Ishikawa (cell line): ENCODE measurements around the gene KBTBD13.

Experiments
- CEBPB ChIP-seq: IDR thresholded peaks from 2 replicates; pipeline ENCODE4 v1.6.1; 2012
- CREB1 ChIP-seq: IDR thresholded peaks from 2 replicates; pipeline ENCODE4 v1.6.1; 2012; ENCODE audit warnings: low read depth
- EGR1 ChIP-seq: IDR thresholded peaks from 2 replicates; pipeline ENCODE4 v1.6.1; 2012
- EP300 ChIP-seq: IDR thresholded peaks from 2 replicates; pipeline ENCODE4 v1.6.1; 2012; ENCODE audit warnings: borderline replicate concordance
- FOXM1 ChIP-seq: IDR thresholded peaks from 2 replicates; pipeline ENCODE4 v1.6.1; 2012; ENCODE audit warnings: low read depth, borderline replicate concordance
- NFIC ChIP-seq: IDR thresholded peaks from 2 replicates; pipeline ENCODE4 v1.6.1; 2012
- RAD21 ChIP-seq: IDR thresholded peaks from 2 replicates; pipeline ENCODE4 v1.6.1; 2012; ENCODE audit warnings: low read depth
- TAF1 ChIP-seq: IDR thresholded peaks from 2 replicates; pipeline ENCODE4 v1.6.1; 2012; ENCODE audit warnings: low read depth, mild to moderate bottlenecking
- TCF12 ChIP-seq: IDR thresholded peaks from 2 replicates; pipeline ENCODE4 v1.6.1; 2012; ENCODE audit warnings: low read depth
- TEAD4 ChIP-seq: IDR thresholded peaks from 2 replicates; pipeline ENCODE4 v1.6.1; 2012
- YY1 ChIP-seq: IDR thresholded peaks from 2 replicates; pipeline ENCODE4 v1.6.1; 2012; ENCODE audit warnings: low read depth
- ZBTB7A ChIP-seq: IDR thresholded peaks from 2 replicates; pipeline ENCODE4 v1.6.1; 2012; ENCODE audit warnings: low read depth
- TF ChIP-seq, protein P1 (sequence below): IDR thresholded peaks from 2 replicates; pipeline ENCODE4 v1.6.1; 2012
- TF ChIP-seq, protein P2 (sequence below): IDR thresholded peaks from 2 replicates; pipeline ENCODE4 v1.6.1; 2012
- TF ChIP-seq, protein P3 (sequence below): IDR thresholded peaks from 2 replicates; pipeline ENCODE4 v1.6.1; 2012; ENCODE audit warnings: low read depth, mild to moderate bottlenecking

The KBTBD13 gene

DNA sequence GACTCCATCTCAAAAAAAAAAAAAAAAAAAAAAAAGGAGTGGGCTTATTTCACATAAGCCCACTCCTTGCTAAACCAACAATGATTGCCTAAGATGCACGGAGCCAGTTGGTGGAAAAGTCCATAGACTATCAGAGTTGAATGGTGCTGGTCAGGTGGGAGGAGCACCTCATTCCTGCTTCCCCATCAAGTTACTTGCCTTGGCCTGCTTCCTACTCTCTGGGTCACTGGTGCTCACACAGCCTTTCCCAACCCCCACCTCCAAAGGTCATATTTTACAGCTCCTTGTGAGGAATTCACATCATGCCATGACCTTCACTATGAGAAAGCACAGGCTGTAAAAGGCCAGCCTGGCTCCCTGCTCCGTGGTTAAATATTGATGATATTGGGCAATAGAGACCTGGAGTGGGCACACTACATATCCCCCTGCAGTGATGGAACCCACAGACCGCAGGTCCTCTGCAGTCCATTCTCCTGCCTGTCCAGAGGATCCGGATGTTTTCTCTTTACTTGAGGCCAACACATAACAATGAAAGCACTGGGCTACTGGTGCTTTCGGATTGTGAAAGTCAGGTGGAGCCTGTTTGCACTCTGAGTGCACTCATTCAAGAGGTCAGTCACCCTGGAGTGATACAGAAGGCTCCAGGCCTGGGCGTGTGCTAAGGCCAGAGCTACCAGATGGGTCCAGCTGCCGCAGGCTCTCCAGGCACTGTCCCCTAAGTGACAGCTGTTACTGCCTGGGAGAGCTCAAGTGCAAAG is 31.6 kb upstream of the KBTBD13 start, which contains the start of gene SLC51B:
TSS of gene SLC51B (plus strand) at position 664 of the 758 bp plus-strand sequence. CDS start 4,618 bp downstream, outside the sequence.
- TF ChIP-seq CREB1 = no peak
- TF ChIP-seq TEAD4 = no peak
- no peak for TF ChIP-seq EGR1
- no peak for TF ChIP-seq CEBPB
- no peak for TF ChIP-seq NFIC
- TF ChIP-seq EP300 = no peak
- TF ChIP-seq ZBTB7A = no peak
- no peak for TF ChIP-seq TCF12
- no peak for TF ChIP-seq RAD21
- no peak for TF ChIP-seq TAF1
- TF ChIP-seq YY1 = no peak
- TF ChIP-seq FOXM1 = no peak
- TF ChIP-seq, protein P1, sequence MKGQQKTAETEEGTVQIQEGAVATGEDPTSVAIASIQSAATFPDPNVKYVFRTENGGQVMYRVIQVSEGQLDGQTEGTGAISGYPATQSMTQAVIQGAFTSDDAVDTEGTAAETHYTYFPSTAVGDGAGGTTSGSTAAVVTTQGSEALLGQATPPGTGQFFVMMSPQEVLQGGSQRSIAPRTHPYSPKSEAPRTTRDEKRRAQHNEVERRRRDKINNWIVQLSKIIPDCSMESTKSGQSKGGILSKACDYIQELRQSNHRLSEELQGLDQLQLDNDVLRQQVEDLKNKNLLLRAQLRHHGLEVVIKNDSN = no peak

DNA sequence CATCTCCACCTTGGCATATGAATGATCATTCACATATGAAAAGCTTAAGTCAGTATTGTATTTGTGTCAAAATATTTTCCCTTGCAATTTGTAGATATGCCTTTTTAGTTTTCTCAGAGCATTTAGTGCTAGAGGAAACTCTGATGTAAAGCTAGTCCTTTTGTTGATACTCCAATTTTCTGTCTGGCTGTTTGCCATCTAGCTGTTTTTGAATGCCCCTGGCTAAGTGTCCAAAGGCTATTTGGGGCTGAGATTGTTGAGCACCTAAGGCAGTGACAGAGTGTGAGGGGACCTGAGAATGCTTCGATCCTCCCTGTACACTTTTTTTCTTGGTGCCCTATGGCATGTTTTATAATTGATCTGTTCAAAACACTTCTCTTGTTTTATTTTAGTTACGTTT is 28.3 kb upstream of the KBTBD13 start:
- TF ChIP-seq, protein P2, sequence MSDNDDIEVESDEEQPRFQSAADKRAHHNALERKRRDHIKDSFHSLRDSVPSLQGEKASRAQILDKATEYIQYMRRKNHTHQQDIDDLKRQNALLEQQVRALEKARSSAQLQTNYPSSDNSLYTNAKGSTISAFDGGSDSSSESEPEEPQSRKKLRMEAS = no peak
- TF ChIP-seq CREB1 (no peak), EGR1 (no peak), FOXM1 (no peak), CEBPB (no peak), EP300 (no peak), YY1 (no peak), TAF1 (no peak), RAD21 (no peak), TEAD4 (no peak), NFIC (no peak)
- TF ChIP-seq, protein P3, sequence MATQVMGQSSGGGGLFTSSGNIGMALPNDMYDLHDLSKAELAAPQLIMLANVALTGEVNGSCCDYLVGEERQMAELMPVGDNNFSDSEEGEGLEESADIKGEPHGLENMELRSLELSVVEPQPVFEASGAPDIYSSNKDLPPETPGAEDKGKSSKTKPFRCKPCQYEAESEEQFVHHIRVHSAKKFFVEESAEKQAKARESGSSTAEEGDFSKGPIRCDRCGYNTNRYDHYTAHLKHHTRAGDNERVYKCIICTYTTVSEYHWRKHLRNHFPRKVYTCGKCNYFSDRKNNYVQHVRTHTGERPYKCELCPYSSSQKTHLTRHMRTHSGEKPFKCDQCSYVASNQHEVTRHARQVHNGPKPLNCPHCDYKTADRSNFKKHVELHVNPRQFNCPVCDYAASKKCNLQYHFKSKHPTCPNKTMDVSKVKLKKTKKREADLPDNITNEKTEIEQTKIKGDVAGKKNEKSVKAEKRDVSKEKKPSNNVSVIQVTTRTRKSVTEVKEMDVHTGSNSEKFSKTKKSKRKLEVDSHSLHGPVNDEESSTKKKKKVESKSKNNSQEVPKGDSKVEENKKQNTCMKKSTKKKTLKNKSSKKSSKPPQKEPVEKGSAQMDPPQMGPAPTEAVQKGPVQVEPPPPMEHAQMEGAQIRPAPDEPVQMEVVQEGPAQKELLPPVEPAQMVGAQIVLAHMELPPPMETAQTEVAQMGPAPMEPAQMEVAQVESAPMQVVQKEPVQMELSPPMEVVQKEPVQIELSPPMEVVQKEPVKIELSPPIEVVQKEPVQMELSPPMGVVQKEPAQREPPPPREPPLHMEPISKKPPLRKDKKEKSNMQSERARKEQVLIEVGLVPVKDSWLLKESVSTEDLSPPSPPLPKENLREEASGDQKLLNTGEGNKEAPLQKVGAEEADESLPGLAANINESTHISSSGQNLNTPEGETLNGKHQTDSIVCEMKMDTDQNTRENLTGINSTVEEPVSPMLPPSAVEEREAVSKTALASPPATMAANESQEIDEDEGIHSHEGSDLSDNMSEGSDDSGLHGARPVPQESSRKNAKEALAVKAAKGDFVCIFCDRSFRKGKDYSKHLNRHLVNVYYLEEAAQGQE = no peak
- TF ChIP-seq, protein P1 = no peak

DNA sequence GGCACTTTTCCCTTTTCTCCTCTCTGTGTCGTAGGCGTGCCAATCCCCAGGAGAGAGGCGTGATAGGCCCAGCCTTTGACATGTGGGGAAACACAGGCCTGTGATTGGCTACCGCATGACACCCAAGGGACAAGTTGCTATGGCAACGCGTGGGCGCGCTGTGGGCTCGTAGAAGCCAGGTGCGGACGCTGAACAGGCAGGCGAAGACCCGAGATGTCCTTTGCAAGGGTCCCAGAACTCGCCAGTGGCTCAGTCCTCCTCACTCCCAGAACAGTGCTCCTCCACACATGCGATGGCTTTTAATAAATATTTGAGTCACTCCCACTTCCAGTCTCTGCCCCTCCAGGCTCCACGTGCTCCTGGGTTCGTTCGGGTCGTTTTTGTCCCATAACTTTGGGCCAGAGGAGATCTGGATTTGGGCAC is 27.1 kb upstream of the KBTBD13 start:
- TF ChIP-seq, protein P3 = no peak
- no peak for TF ChIP-seq TAF1
- no peak for TF ChIP-seq FOXM1
- TF ChIP-seq, protein P2 = peak; percentile 92
- TF ChIP-seq EGR1 = peak; percentile 93
- no peak for TF ChIP-seq NFIC
- TF ChIP-seq TCF12 = no peak
- no peak for TF ChIP-seq RAD21
- TF ChIP-seq ZBTB7A = no peak
- no peak for TF ChIP-seq EP300
- TF ChIP-seq CEBPB = no peak
- no peak for TF ChIP-seq CREB1
- TF ChIP-seq TEAD4 = no peak
- TF ChIP-seq YY1 = no peak
- TF ChIP-seq, protein P1 = peak; percentile 95

DNA sequence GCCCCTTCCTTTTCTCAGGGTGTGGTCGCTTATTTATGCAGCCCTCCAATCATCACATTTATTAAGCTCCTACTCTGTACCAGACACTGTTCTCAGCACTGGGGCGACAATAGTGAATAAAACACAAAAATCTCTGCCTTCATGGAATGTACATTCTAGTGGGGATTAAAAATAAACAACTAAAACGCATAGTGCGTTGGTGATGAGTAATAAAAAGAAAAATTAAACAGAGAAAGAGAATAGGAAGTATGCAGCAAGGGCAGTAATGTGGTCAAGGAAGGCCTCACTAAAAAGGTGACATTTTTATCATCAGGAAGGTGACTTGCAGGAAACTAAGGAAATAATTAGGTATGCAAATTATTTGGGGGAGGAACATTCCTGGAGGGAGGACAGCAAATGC is 26.3 kb upstream of the KBTBD13 start:
- TF ChIP-seq, protein P2 = no peak
- TF ChIP-seq CEBPB = no peak

DNA sequence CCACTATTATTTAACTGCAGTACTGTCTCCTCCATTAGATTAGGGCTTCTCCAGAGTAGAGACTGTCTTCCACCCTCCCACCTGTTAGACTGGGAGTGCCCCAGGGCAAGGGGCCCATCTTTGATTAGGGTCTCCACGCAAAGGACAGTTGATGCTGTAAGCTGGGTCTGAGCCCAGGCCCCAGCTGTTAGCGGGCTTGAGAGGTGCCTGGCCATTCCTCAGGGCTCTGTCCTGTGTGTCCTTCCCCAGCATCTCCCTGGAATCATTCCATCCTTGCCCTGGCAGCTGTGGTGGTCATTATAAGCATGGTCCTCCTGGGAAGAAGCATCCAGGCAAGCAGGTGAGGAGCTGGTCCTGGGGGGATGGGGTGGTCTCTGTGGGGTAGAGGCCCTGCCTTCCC is 25.3 kb upstream of the KBTBD13 start:
- TF ChIP-seq TAF1 (no peak), NFIC (no peak), TCF12 (no peak), CREB1 (no peak), EGR1 (no peak), ZBTB7A (no peak), YY1 (no peak), TEAD4 (no peak), CEBPB (no peak), FOXM1 (no peak)
- TF ChIP-seq, protein P2 = no peak
- TF ChIP-seq, protein P1 = no peak
